Glutamatergic neuron (in vitro differentiated cells): ENCODE data around the gene NUP160. TPM values are rescaled to one million over a fixed set of nuclear protein-coding genes. Genes with fewer than 3 reads are reported as not detected.

ENCODE experiments used
- DNase-seq: peaks from one replicate; pipeline ENCODE4 v3.0.0; 2022
- H3K27ac Mint-ChIP-seq: one replicate; pipeline ENCODE4 v1.8.0; 2020; ENCODE audit warnings: mild to moderate bottlenecking, mixed read lengths, inconsistent platforms; ENCODE audit not compliant: unreplicated experiment
- H3K27me3 Mint-ChIP-seq: one replicate; pipeline ENCODE4 v1.8.0; 2020; ENCODE audit warnings: mild to moderate bottlenecking, moderate library complexity, mixed read lengths, inconsistent platforms; ENCODE audit not compliant: unreplicated experiment
- H3K36me3 Mint-ChIP-seq: one replicate; pipeline ENCODE4 v1.8.0; 2020; ENCODE audit warnings: mild to moderate bottlenecking, mixed read lengths, inconsistent platforms; ENCODE audit not compliant: unreplicated experiment
- H3K4me1 Mint-ChIP-seq: one replicate; pipeline ENCODE4 v1.8.0; 2020; ENCODE audit warnings: mild to moderate bottlenecking, low read depth, mixed read lengths, inconsistent platforms; ENCODE audit not compliant: unreplicated experiment
- H3K4me3 Mint-ChIP-seq: one replicate; pipeline ENCODE4 v1.8.0; 2020; ENCODE audit warnings: mild to moderate bottlenecking, mixed read lengths, inconsistent platforms; ENCODE audit not compliant: unreplicated experiment
- H3K9me3 Mint-ChIP-seq: one replicate; pipeline ENCODE4 v1.8.0; 2020; ENCODE audit warnings: mild to moderate bottlenecking, moderate library complexity, mixed read lengths, inconsistent platforms; ENCODE audit not compliant: unreplicated experiment
- total RNA-seq: library from RNA; stranded (reverse); fragmentation: NEBNext Ultra II Directional; extraction: Animal tissue kit (Norgen Biotek cat#: 25700); gene quantifications from one replicate; pipeline ENCODE4 v1.2.1, GENCODE V29; 2021; ENCODE audit not compliant: unreplicated experiment
- TF ChIP-seq, protein P1 (sequence below): fragments of 200-600 bp; sonication (generic); IDR thresholded peaks from one replicate; pipeline ENCODE4 v1.5.0; 2021; ENCODE audit not compliant: partially characterized antibody, unreplicated experiment

The NUP160 gene
- total RNA-seq, 1 donor from 2014 or later: 56.2 TPM

DNA sequence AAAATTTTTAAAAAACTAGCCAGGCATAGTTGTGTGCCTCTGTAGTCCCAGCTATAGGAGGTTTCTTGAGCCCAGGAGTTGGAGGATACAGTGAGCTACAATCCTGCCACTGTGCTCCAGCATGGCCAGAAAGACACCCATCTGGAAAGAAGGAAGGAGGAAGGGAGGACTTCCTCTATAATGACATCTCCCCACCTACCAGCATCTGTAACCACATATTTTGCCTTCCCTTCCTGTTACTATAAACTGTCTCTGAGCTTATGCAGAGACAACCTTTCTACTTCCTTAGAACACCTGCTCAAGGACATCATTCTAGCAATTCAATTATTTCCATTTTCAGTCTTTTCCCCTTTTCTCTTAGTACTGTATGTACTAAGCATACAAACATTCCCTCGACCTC is 2.2 kb upstream of the NUP160 start:
- DNase-seq: no peak
- TF ChIP-seq, protein P1, sequence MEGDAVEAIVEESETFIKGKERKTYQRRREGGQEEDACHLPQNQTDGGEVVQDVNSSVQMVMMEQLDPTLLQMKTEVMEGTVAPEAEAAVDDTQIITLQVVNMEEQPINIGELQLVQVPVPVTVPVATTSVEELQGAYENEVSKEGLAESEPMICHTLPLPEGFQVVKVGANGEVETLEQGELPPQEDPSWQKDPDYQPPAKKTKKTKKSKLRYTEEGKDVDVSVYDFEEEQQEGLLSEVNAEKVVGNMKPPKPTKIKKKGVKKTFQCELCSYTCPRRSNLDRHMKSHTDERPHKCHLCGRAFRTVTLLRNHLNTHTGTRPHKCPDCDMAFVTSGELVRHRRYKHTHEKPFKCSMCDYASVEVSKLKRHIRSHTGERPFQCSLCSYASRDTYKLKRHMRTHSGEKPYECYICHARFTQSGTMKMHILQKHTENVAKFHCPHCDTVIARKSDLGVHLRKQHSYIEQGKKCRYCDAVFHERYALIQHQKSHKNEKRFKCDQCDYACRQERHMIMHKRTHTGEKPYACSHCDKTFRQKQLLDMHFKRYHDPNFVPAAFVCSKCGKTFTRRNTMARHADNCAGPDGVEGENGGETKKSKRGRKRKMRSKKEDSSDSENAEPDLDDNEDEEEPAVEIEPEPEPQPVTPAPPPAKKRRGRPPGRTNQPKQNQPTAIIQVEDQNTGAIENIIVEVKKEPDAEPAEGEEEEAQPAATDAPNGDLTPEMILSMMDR: no peak
- Mint-ChIP-seq H3K27ac (no peak overlapping the region), H3K4me3 (no peak overlapping the region), H3K4me1 (peaks cover 14% of the 10 kb centered on the region), H3K36me3 (no peaks in the 10 kb centered on the region), H3K9me3 (peaks cover 2% of the 10 kb centered on the region), H3K27me3 (peaks cover 4% of the 10 kb centered on the region)

- no peak for DNase-seq
- Mint-ChIP-seq H3K27ac (peak overlapping the region; percentile 97), H3K4me1 (peaks cover 14% of the 10 kb centered on the region), H3K27me3 (peaks cover 4% of the 10 kb centered on the region), H3K4me3 (peak overlapping the region; percentile 98), H3K9me3 (peaks cover 2% of the 10 kb centered on the region), H3K36me3 (no peaks in the 10 kb centered on the region)
- TF ChIP-seq, protein P1: no peak
Measured at GRCh38 chr11:47848700-47849155, 578 bp upstream of the NUP160 start.

DNA sequence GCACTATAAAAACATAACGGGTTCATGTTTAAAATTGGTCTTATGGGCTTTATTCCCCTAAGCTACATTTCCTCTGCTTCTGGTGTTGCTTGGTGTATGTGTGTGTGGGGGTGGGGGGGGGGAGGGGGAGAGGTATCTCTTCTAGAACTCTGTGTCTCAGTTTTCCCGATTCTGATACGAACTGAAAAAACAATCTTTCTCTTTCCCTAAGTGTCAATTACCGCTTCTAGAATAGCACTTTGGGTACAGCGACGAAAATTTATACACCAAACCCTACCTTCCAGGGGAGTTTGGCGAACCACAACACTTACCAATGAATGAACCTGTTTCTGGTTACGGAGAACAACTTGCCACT is 636 bp downstream of the NUP160 start:
- TF ChIP-seq, protein P1: no peak
- Mint-ChIP-seq H3K4me1 (peaks cover 14% of the 10 kb centered on the region), H3K27me3 (peaks cover 4% of the 10 kb centered on the region), H3K27ac (peak overlapping the region; percentile 97), H3K9me3 (peaks cover 2% of the 10 kb centered on the region), H3K36me3 (no peaks in the 10 kb centered on the region), H3K4me3 (peak overlapping the region; percentile 98)
- DNase-seq: no peak

DNA sequence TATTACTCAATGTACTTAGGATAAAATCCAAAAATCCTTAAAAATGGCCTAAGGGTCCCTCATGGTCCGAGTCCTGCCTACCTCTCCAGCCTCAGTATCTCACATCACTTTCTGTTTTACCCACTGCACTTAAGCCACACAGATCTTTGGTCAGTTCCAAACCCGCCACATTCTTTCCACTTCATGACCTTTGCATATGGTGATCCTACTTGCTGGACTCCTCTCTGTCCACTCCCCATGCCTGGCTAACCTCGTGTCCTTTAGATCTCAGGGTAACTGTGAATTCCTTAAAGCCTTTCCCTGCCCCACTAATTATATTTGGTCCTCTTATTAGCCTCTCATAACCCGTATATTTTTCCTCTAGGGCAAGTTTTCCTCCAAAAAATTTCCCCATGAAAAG is 1.2 kb downstream of the NUP160 start:
- Mint-ChIP-seq H3K9me3 (peaks cover 2% of the 10 kb centered on the region), H3K4me3 (peak overlapping the region; percentile 98), H3K4me1 (peaks cover 14% of the 10 kb centered on the region), H3K27me3 (peaks cover 4% of the 10 kb centered on the region), H3K27ac (peak overlapping the region; percentile 65), H3K36me3 (no peaks in the 10 kb centered on the region)
- TF ChIP-seq, protein P1: no peak
- no peak for DNase-seq

GRCh38 chr11:47843361-47844055 is 4.6 kb downstream of the NUP160 start:
- DNase-seq: no peak
- Mint-ChIP-seq H3K9me3 (peaks cover 2% of the 10 kb centered on the region), H3K4me1 (peaks cover 8% of the 10 kb centered on the region), H3K4me3 (no peak overlapping the region), H3K36me3 (no peaks in the 10 kb centered on the region), H3K27ac (no peak overlapping the region), H3K27me3 (peaks cover 4% of the 10 kb centered on the region)
- TF ChIP-seq, protein P1: no peak
